Mucosa of descending colon (tissue), 3 donors: ENCODE data around the gene GDF11. TPM values are rescaled to one million over a fixed set of nuclear protein-coding genes. Genes with fewer than 3 reads are reported as not detected.

Experiments
- ATAC-seq: fragments of 200-7000 bp; cut with Tn5 transposase; one replicate; pipeline ENCODE4 v1.9.1; 2020; ENCODE audit warnings: mild to moderate bottlenecking, moderate library complexity
- DNase-seq, 3 donors: peaks; one replicate each; pipeline ENCODE4 v3.0.0-alpha.2; 2020
- H3K36me3 ChIP-seq: fragments of 200-600 bp; one replicate; pipeline ENCODE4 v1.8.0; 2021; ENCODE audit warnings: low read depth, mild to moderate bottlenecking
- H3K4me1 ChIP-seq: fragments of 200-600 bp; one replicate; pipeline ENCODE4 v1.8.0; 2021; ENCODE audit warnings: low read depth, mild to moderate bottlenecking
- H3K4me3 ChIP-seq: fragments of 200-600 bp; one replicate; pipeline ENCODE4 v1.8.0; 2021; ENCODE audit warnings: mild to moderate bottlenecking
- H3K9me3 ChIP-seq: fragments of 200-600 bp; one replicate; pipeline ENCODE4 v1.8.0; 2021; ENCODE audit warnings: mild to moderate bottlenecking
- intact Hi-C, 2 donors: fragments of 100-400 bp; cut with DNase I in 1 of 2; cut with micrococcal nuclease in 1 of 2; formaldehyde crosslinking; loops; one replicate each; pipeline versions ENCODE4 v1.11.0 to v1.11.1; 2022; cut with DNase I, micrococcal nuclease
- total RNA-seq, 3 donors: library from RNA; stranded (reverse); fragmentation: NEBNext Ultra II Directional in 2 of 3; extraction: Animal tissue kit (Norgen Biotek cat#: 25700) in 2 of 3; gene quantifications; one replicate each; pipeline versions ENCODE4 v1.2.1 to v1.2.4, GENCODE V29; 2021 to 2023
- TF ChIP-seq, protein P1 (sequence below): fragments of 200-600 bp; IDR thresholded peaks from one replicate; pipeline ENCODE4 v1.8.0; 2022; ENCODE audit warnings: antibody characterized with exemption, mild to moderate bottlenecking
- donor health status: DM: no; HTN: no; CAD: no; lungs with moderate emphysema.
- donor health status: DM: no; HTN: no; CAD: no.
- donor health status: DM: no; HTN: yes; CAD: no.

The GDF11 gene
- total RNA-seq, 3 donors from 2014 or later = 1.0 to 13.8 (median 2.8) TPM

- DNase-seq = peak; percentile 83 to 92 (median 91)
- ATAC-seq = peak; percentile 91
- Histone ChIP-seq H3K36me3 (no peaks in the 10 kb centered on the region), H3K4me3 (no peak overlapping the region), H3K4me1 (peaks cover 10% of the 10 kb centered on the region), H3K9me3 (no peaks in the 10 kb centered on the region)
- TF ChIP-seq, protein P1, sequence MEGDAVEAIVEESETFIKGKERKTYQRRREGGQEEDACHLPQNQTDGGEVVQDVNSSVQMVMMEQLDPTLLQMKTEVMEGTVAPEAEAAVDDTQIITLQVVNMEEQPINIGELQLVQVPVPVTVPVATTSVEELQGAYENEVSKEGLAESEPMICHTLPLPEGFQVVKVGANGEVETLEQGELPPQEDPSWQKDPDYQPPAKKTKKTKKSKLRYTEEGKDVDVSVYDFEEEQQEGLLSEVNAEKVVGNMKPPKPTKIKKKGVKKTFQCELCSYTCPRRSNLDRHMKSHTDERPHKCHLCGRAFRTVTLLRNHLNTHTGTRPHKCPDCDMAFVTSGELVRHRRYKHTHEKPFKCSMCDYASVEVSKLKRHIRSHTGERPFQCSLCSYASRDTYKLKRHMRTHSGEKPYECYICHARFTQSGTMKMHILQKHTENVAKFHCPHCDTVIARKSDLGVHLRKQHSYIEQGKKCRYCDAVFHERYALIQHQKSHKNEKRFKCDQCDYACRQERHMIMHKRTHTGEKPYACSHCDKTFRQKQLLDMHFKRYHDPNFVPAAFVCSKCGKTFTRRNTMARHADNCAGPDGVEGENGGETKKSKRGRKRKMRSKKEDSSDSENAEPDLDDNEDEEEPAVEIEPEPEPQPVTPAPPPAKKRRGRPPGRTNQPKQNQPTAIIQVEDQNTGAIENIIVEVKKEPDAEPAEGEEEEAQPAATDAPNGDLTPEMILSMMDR = peak; percentile 88
- intact Hi-C loops = loop anchor here in 1 of 2 donors (10.0 kb wide), 1 partner anchor 198 kb away; the partner anchor contains the start of gene DGKA
Observed at GRCh38 chr12:55736780-55737580, 5.9 kb upstream of the GDF11 start.

DNA sequence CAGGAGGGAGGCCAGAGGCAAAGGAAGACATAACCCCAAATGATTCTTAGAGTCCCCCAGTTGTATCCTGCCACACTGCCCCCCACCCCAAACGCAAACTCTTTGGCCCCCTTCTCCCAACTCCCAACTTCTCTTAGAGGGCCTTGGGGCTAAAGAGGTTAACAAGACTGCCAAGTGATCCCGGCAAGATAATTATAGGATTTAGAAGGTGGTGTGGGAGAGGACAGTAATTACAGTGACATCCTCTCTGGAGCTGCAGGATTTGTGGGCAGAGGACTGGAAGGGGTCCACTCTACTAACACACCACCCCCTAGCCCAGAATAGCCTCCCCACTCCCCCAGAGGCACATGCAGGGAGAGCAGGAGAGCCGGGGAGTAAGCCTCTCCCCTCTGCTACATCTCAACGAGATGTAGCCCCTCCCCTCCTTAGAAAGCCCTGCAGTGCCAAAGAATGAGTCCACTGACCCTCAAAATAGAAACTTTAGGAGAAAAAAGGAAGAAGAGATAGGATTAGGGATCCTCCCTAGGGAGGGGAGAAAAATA, 5.3 kb upstream of the GDF11 start:
- H3K4me3 ChIP-seq = no peak overlapping the region
- H3K9me3 ChIP-seq = no peaks in the 10 kb centered on the region
- TF ChIP-seq, protein P1 = no peak
- intact Hi-C loops = loop anchor here in 1 of 2 donors (10.0 kb wide), 1 partner anchor 197 kb away; the partner anchor contains the start of gene DGKA
- H3K36me3 ChIP-seq = no peaks in the 10 kb centered on the region
- ATAC-seq (no peak), DNase-seq (no peak)
- H3K4me1 ChIP-seq = peaks cover 10% of the 10 kb centered on the region

DNA sequence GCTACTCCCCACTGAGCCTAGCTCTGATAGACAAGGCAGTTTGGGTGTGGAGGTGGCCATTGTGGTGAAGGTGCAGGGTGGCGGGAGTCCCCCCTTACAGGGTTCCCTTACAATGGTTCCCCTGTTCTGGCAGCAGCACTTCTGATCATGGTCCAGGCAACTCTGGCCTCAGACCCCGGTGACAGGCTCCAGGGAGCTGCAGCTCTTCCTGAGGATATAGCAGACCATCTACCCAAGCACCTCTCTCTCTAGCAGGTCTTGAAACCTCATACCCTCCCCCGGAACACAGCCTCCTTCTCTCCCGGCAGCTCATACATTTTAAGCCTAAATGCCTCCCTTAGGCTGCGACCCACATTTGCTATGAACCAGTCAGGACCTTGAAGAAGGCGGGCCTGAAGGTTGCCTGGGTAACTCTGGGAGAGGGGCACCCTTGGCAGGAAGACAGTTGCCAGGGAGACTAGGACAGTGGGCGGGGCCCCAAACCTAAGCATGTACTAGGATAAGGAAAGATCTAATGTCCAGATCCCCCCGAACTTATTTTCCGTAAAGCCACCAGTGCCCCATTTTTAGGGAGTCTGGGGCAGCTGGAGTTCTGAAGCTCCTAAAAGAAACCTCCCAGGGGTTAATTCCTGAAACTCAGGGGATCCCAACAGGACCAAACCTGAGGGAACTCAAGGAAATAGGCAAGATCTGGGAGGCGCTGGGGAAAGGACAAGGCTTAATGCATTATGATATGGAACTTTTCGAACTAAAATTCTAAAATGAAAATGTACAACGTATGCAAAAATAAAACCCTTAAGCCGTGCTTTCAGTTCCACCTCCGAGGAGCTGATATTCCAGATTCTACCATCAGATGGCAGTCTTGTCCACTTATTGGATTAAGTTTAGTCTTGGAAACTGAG, 4.5 kb upstream of the GDF11 start:
- no peaks in the 10 kb centered on the region for H3K9me3 ChIP-seq
- H3K4me1 ChIP-seq = peaks cover 11% of the 10 kb centered on the region
- ATAC-seq (peak; percentile 65), DNase-seq (peak; percentile 80 to 96 (median 91))
- TF ChIP-seq, protein P1 = peak; percentile 78
- no peak overlapping the region for H3K4me3 ChIP-seq
- H3K36me3 ChIP-seq = no peaks in the 10 kb centered on the region
- intact Hi-C loops = loop anchor here in 1 of 2 donors (10.0 kb wide), 1 partner anchor 196 kb away; the partner anchor contains the start of gene DGKA

GRCh38 chr12:55739025-55739378, 3.9 kb upstream of the GDF11 start:
- no peak overlapping the region for H3K4me3 ChIP-seq
- H3K4me1 ChIP-seq = peaks cover 17% of the 10 kb centered on the region
- ATAC-seq (no peak), DNase-seq (no peak)
- H3K9me3 ChIP-seq = no peaks in the 10 kb centered on the region
- no peaks in the 10 kb centered on the region for H3K36me3 ChIP-seq
- TF ChIP-seq, protein P1 = no peak
- intact Hi-C loops = loop anchor here in 1 of 2 donors (10.0 kb wide), 1 partner anchor 196 kb away; the partner anchor contains the start of gene DGKA

GRCh38 chr12:55741931-55742680, 816 bp upstream of the GDF11 start:
- H3K36me3 ChIP-seq = no peaks in the 10 kb centered on the region
- intact Hi-C loops = loop anchor here in 1 of 2 donors (5.0 to 10.0 kb wide), 2 partner anchors 53 to 200 kb away; no protein-coding TSS in a partner anchor
- DNase-seq (no peak), ATAC-seq (no peak)
- H3K4me1 ChIP-seq = peaks cover 19% of the 10 kb centered on the region
- H3K4me3 ChIP-seq = no peak overlapping the region
- no peaks in the 10 kb centered on the region for H3K9me3 ChIP-seq
- TF ChIP-seq, protein P1 = no peak
